OCI-LY7 (cell line): ENCODE data around the gene ZNRF1.

Experiments
- CTCF ChIP-seq: fragments of 200-600 bp; sonication (generic); conservative IDR thresholded peaks from 2 replicates; pipeline ENCODE4 v1.5.1; 2014; ENCODE audit warnings: mild to moderate bottlenecking, antibody characterized with exemption, low read length, moderate library complexity, mixed read lengths
- EZH2phosphoT487 ChIP-seq: fragments of 200-600 bp; sonication (generic); IDR thresholded peaks from 2 replicates; pipeline ENCODE4 v1.6.1; 2018; ENCODE audit warnings: low read depth, borderline replicate concordance, mild to moderate bottlenecking, mixed run types, antibody characterized with exemption, low read length, moderate library complexity, mixed read lengths

DNA sequence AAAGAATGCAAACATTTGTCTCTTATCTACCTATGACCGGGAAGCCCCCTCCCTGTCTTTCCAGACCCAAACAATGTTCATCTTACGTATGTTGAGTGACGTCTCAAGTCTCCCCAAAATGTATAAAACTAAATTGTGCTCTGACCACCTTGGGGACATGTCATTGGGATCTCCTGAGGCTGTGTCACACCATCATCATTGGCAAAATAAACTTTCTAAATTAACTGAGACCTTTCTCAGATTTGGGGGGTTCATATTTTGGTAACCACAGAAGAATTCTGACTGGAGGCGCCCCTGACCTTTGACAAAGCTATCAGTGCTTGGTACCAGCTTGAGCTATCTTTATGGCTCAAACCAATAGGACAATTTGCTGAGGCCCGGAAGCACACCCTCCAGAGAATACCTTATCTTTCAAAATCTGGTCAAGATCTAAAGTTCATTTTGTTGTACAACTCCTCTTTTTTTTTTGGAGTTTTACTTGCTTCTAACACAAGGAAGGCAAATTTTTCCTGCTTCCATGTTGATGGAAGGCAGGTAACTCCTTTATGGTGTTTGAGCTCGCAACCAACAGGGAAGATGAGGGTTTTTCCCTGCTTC, 120.2 kb downstream of the ZNRF1 start:
- TF ChIP-seq CTCF (no peak), EZH2phosphoT487 (no peak)
